ENCODE results near the gene MYG1.

Gene MYG1

GRCh38 chr12:53306826-53307225, 7.3 kb downstream of the MYG1 start:
- no peak overlapping the region for H3K27ac ChIP-seq
- peaks cover 64% of the 10 kb centered on the region for H3K36me3 ChIP-seq
- no peaks in the 10 kb centered on the region for H3K4me1 ChIP-seq (ENCODE audit: control insufficient read depth in 1 of 2, insufficient read depth in 1 of 2, low read depth in 1 of 2, low read length in 1 of 2)
- H3K27me3 ChIP-seq: no peaks in the 10 kb centered on the region
- no peak overlapping the region for H3K4me3 ChIP-seq (ENCODE audit: low read depth in 1 of 2, low read length in 1 of 2)
- no peaks in the 10 kb centered on the region for H3K9me3 ChIP-seq
- TF ChIP-seq, protein P1, sequence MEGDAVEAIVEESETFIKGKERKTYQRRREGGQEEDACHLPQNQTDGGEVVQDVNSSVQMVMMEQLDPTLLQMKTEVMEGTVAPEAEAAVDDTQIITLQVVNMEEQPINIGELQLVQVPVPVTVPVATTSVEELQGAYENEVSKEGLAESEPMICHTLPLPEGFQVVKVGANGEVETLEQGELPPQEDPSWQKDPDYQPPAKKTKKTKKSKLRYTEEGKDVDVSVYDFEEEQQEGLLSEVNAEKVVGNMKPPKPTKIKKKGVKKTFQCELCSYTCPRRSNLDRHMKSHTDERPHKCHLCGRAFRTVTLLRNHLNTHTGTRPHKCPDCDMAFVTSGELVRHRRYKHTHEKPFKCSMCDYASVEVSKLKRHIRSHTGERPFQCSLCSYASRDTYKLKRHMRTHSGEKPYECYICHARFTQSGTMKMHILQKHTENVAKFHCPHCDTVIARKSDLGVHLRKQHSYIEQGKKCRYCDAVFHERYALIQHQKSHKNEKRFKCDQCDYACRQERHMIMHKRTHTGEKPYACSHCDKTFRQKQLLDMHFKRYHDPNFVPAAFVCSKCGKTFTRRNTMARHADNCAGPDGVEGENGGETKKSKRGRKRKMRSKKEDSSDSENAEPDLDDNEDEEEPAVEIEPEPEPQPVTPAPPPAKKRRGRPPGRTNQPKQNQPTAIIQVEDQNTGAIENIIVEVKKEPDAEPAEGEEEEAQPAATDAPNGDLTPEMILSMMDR (IDR thresholded peaks at IDR 0.05): no peak

GRCh38 chr12:53308276-53308675, 8.8 kb downstream of the MYG1 start:
- peaks cover 55% of the 10 kb centered on the region for H3K36me3 ChIP-seq
- H3K9me3 ChIP-seq: no peaks in the 10 kb centered on the region
- H3K27me3 ChIP-seq: no peaks in the 10 kb centered on the region
- H3K27ac ChIP-seq: no peak overlapping the region
- no peak overlapping the region for H3K4me3 ChIP-seq (ENCODE audit: low read depth in 1 of 2, low read length in 1 of 2)
- TF ChIP-seq, protein P1 (IDR thresholded peaks at IDR 0.05): no peak
- no peaks in the 10 kb centered on the region for H3K4me1 ChIP-seq (ENCODE audit: control insufficient read depth in 1 of 2, insufficient read depth in 1 of 2, low read depth in 1 of 2, low read length in 1 of 2)

DNA sequence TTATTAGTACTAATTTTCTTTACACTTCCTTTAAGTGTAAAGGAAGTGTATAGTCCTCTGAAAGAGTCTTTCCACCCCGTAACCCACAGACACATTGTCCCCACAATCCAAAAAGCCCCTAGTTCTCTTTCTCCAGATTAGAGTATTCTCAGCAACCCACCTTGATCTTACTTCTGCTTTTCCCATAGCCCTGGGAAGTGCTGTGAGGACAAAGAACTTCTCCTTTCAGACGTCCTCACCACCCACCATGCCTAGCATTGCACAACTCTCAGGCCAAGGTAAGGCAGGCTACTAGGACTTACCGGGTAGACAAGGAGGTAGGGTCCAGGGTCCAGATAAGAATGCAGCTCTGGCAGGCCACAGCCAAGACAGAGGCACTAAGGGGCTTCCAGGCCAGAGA, 14.5 kb downstream of the MYG1 start:
- Histone ChIP-seq H3K27me3 (no peaks in the 10 kb centered on the region), H3K36me3 (peaks cover 11% of the 10 kb centered on the region), H3K4me3 (ENCODE audit: low read depth in 1 of 2, low read length in 1 of 2) (no peak overlapping the region), H3K9me3 (no peaks in the 10 kb centered on the region), H3K27ac (peak overlapping the region; percentile 40), H3K4me1 (ENCODE audit: control insufficient read depth in 1 of 2, insufficient read depth in 1 of 2, low read depth in 1 of 2, low read length in 1 of 2) (peaks cover 7 to 9% of the 10 kb centered on the region in 2 experiments)
- TF ChIP-seq, protein P1 (IDR thresholded peaks at IDR 0.05): no peak

GRCh38 chr12:53320352-53321195, 21.1 kb downstream of the MYG1 start:
- H3K9me3 ChIP-seq: no peaks in the 10 kb centered on the region
- H3K4me3 ChIP-seq (ENCODE audit: low read depth in 1 of 2, low read length in 1 of 2): peak overlapping the region; percentile 74 to 80
- peaks cover 36 to 45% of the 10 kb centered on the region in 2 experiments for H3K4me1 ChIP-seq (ENCODE audit: control insufficient read depth in 1 of 2, insufficient read depth in 1 of 2, low read depth in 1 of 2, low read length in 1 of 2)
- TF ChIP-seq, protein P1 (IDR thresholded peaks at IDR 0.05): no peak
- H3K36me3 ChIP-seq: no peaks in the 10 kb centered on the region
- H3K27ac ChIP-seq: peak overlapping the region; percentile 93
- peaks cover 4% of the 10 kb centered on the region for H3K27me3 ChIP-seq

DNA sequence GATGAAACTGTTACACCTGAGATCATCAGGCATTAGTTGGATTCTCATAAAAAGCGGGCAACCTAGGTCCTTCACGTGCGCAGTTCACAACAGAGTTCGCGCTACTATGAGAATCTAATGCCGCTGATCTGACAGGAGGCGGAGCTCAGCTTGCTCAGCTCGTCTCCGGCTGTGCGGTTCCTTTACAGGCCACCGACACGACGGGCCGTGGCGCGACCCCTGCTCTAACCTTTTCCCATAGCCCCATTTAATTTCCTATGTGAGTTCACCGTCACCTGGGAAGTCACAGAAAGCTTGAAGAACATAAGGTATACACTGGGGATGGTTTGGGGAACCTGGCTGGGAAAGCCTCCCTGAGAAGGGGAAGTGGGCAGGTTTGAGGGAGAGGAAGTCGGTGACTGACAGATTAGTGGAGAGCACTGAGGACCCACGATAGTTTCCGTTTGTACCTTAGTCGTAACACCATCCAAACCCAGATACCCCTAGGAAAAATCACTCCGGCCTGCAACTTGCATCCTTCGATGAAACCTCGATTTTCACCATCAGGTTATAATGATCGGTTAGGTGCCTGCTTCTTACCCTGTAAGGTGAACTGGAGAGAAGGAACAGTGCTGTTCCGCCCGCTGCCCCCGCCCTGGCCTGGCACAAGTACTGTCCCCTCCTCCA, 24.8 kb downstream of the MYG1 start:
- Histone ChIP-seq H3K9me3 (no peaks in the 10 kb centered on the region), H3K36me3 (no peaks in the 10 kb centered on the region), H3K27me3 (peaks cover 40% of the 10 kb centered on the region), H3K27ac (peak overlapping the region; percentile 88), H3K4me1 (ENCODE audit: control insufficient read depth in 1 of 2, insufficient read depth in 1 of 2, low read depth in 1 of 2, low read length in 1 of 2) (peaks cover 44 to 52% of the 10 kb centered on the region in 2 experiments), H3K4me3 (ENCODE audit: low read depth in 1 of 2, low read length in 1 of 2) (peak overlapping the region; percentile 88 to 92)
- TF ChIP-seq, protein P1 (IDR thresholded peaks at IDR 0.05): no peak

All from neutrophil (primary cell).